Esophagus muscularis mucosa (tissue), 3 donors: ENCODE measurements around the gene BRF1.

Experiments
- CTCF ChIP-seq, 3 experiments: fragments of 200-600 bp in 2 of 3; fragments of 450-650 bp in 1 of 3; sonication (generic) in 2 of 3; IDR thresholded peaks; one replicate each; pipeline ENCODE4 v1.5.1; 2017 to 2019; ENCODE audit warnings: antibody characterized with exemption in 3 of 3, mild to moderate bottlenecking in 2 of 3, moderate library complexity in 1 of 3
- POLR2A ChIP-seq: fragments of 450-650 bp; IDR thresholded peaks from one replicate; pipeline ENCODE4 v1.6.1; 2017; ENCODE audit warnings: antibody characterized with exemption, moderate library complexity, mild to moderate bottlenecking, low read depth

GRCh38 chr14:105176513-105176912 is 124.3 kb downstream of the BRF1 start:
- TF ChIP-seq POLR2A, result no peak
- no peak for TF ChIP-seq CTCF (IDR thresholded peaks at IDR 0.05)
